Measurements from ENCODE around the gene KRTAP1-5. TPM values are rescaled to one million over a fixed set of nuclear protein-coding genes. Genes with fewer than 3 reads are reported as not detected.

Gene KRTAP1-5
- total and polyA plus RNA-seq, 10 of the 15 experiments (the other 5 are each of a cell fraction or from before 2014, with no cell fraction given) = not detected

- SMC1A ChIA-PET (ENCODE audit: uncharacterized antibody, unreplicated experiment) = no interaction called here
- CTCF ChIA-PET = no interaction called here
- Histone ChIP-seq H3K36me3 (ENCODE audit: control insufficient read depth in 2 of 2, insufficient read depth in 2 of 2, low read length in 1 of 2) (no peaks in the 10 kb centered on the region), H3K9me3 (replicated peaks; ENCODE audit: control insufficient read depth, insufficient read depth, low read length) (no peaks in the 10 kb centered on the region), H3K79me2 (ENCODE audit: control insufficient read depth, insufficient read depth, low read length) (no peaks in the 10 kb centered on the region), H4K20me1 (ENCODE audit: control insufficient read depth, insufficient read depth) (no peaks in the 10 kb centered on the region), H2AFZ (ENCODE audit: control insufficient read depth, low read depth, low read length) (no peak overlapping the region), H3K4me1 (ENCODE audit: control insufficient read depth, insufficient read depth, low read length) (no peaks in the 10 kb centered on the region), H3K27ac (ENCODE audit: control insufficient read depth, insufficient read depth) (no peak overlapping the region), H3K9ac (ENCODE audit: control insufficient read depth, insufficient read depth, low read length) (no peak overlapping the region), H3K27me3 (replicated peaks in 1 of 2; ENCODE audit: control insufficient read depth in 2 of 2, insufficient read depth in 2 of 2, low read length in 1 of 2) (no peaks in the 10 kb centered on the region; a peak in 2 of 4 replicates), H3K4me3 (no peak overlapping the region), H3K4me2 (ENCODE audit: control insufficient read depth, insufficient read depth) (no peak overlapping the region)
- intact Hi-C loops (cut with micrococcal nuclease; ENCODE audit: unreplicated experiment) (no loop called here), in situ Hi-C loops (cut with MboI) (no loop called here)
- ATAC-seq (no peak), DNase-seq (ENCODE audit: low read depth, low spot score) (no peak), FAIRE-seq (no peak)
- TF ChIP-seq, protein P1, sequence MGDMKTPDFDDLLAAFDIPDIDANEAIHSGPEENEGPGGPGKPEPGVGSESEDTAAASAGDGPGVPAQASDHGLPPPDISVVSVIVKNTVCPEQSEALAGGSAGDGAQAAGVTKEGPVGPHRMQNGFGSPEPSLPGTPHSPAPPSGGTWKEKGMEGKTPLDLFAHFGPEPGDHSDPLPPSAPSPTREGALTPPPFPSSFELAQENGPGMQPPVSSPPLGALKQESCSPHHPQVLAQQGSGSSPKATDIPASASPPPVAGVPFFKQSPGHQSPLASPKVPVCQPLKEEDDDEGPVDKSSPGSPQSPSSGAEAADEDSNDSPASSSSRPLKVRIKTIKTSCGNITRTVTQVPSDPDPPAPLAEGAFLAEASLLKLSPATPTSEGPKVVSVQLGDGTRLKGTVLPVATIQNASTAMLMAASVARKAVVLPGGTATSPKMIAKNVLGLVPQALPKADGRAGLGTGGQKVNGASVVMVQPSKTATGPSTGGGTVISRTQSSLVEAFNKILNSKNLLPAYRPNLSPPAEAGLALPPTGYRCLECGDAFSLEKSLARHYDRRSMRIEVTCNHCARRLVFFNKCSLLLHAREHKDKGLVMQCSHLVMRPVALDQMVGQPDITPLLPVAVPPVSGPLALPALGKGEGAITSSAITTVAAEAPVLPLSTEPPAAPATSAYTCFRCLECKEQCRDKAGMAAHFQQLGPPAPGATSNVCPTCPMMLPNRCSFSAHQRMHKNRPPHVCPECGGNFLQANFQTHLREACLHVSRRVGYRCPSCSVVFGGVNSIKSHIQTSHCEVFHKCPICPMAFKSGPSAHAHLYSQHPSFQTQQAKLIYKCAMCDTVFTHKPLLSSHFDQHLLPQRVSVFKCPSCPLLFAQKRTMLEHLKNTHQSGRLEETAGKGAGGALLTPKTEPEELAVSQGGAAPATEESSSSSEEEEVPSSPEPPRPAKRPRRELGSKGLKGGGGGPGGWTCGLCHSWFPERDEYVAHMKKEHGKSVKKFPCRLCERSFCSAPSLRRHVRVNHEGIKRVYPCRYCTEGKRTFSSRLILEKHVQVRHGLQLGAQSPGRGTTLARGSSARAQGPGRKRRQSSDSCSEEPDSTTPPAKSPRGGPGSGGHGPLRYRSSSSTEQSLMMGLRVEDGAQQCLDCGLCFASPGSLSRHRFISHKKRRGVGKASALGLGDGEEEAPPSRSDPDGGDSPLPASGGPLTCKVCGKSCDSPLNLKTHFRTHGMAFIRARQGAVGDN (IDR thresholded peaks at IDR 0.05) = no peak
- TF ChIP-seq ATF7 (IDR thresholded peaks at IDR 0.05; ENCODE audit: low read depth) (no peak), CEBPB (IDR thresholded peaks at IDR 0.05; ENCODE audit: borderline replicate concordance in 1 of 2, low read depth in 2 of 2, low read length in 2 of 2) (no peak), SREBF1 (IDR thresholded peaks at IDR 0.05; ENCODE audit: low read length) (no peak), SMC3 (IDR thresholded peaks at IDR 0.05; ENCODE audit: borderline replicate concordance, low read length) (no peak), TARDBP (IDR thresholded peaks at IDR 0.05; ENCODE audit: borderline replicate concordance) (no peak), NFXL1 (IDR thresholded peaks at IDR 0.05; ENCODE audit: borderline replicate concordance) (no peak), USF2 (IDR thresholded peaks at IDR 0.05; ENCODE audit: borderline replicate concordance, low read depth, low read length) (no peak), TBL1XR1 (IDR thresholded peaks at IDR 0.05; ENCODE audit: low read depth, low read length) (no peak), SMARCA5 (IDR thresholded peaks at IDR 0.05) (no peak), SUZ12 (IDR thresholded peaks at IDR 0.05; ENCODE audit: unreplicated experiment) (no peak), CBX5 (IDR thresholded peaks at IDR 0.05; ENCODE audit: low read depth) (no peak), HDAC6 (IDR thresholded peaks at IDR 0.05; ENCODE audit: unreplicated experiment) (no peak), KDM1A (IDR thresholded peaks at IDR 0.05; ENCODE audit: borderline replicate concordance) (no peak), RAD21 (IDR thresholded peaks at IDR 0.05; ENCODE audit: insufficient read depth, low read depth, low read length) (no peak), JUND (IDR thresholded peaks at IDR 0.05; ENCODE audit: low read depth, low read length) (no peak)
- TF ChIP-seq, protein P2, sequence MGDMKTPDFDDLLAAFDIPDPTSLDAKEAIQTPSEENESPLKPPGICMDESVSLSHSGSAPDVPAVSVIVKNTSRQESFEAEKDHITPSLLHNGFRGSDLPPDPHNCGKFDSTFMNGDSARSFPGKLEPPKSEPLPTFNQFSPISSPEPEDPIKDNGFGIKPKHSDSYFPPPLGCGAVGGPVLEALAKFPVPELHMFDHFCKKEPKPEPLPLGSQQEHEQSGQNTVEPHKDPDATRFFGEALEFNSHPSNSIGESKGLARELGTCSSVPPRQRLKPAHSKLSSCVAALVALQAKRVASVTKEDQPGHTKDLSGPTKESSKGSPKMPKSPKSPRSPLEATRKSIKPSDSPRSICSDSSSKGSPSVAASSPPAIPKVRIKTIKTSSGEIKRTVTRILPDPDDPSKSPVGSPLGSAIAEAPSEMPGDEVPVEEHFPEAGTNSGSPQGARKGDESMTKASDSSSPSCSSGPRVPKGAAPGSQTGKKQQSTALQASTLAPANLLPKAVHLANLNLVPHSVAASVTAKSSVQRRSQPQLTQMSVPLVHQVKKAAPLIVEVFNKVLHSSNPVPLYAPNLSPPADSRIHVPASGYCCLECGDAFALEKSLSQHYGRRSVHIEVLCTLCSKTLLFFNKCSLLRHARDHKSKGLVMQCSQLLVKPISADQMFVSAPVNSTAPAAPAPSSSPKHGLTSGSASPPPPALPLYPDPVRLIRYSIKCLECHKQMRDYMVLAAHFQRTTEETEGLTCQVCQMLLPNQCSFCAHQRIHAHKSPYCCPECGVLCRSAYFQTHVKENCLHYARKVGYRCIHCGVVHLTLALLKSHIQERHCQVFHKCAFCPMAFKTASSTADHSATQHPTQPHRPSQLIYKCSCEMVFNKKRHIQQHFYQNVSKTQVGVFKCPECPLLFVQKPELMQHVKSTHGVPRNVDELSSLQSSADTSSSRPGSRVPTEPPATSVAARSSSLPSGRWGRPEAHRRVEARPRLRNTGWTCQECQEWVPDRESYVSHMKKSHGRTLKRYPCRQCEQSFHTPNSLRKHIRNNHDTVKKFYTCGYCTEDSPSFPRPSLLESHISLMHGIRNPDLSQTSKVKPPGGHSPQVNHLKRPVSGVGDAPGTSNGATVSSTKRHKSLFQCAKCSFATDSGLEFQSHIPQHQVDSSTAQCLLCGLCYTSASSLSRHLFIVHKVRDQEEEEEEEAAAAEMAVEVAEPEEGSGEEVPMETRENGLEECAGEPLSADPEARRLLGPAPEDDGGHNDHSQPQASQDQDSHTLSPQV (IDR thresholded peaks at IDR 0.05) = no peak
- RAD21 ChIA-PET (ENCODE audit: unreplicated experiment) = no interaction called here
- no TSS peak for BruUV-seq (replicated peaks)
- POLR2A ChIA-PET = no interaction called here
- WGBS (ENCODE audit: insufficient coverage, insufficient replicate concordance, low lambda C conversion rate, missing lambda C conversion rate) = 36% methylated on average over 5 of the region's 5 CpGs
Measured at GRCh38 chr17:41002814-41003213, 24.2 kb downstream of the KRTAP1-5 start.

Measured in GM12878 (cell line).